Hematopoietic multipotent progenitor cell treated with erythropoietin and hydrocortisone succinate and interleukin-3 and kit ligand, for 6 days (in vitro differentiated cells): ENCODE results near the gene PALLD.

Source experiments
- DNase-seq: peaks from one replicate; pipeline ENCODE4 v3.0.0-alpha.2; 2015

PALLD gene

GRCh38 chr4:168562041-168562571, 65.3 kb downstream of the PALLD start:
- no peak for DNase-seq

DNA sequence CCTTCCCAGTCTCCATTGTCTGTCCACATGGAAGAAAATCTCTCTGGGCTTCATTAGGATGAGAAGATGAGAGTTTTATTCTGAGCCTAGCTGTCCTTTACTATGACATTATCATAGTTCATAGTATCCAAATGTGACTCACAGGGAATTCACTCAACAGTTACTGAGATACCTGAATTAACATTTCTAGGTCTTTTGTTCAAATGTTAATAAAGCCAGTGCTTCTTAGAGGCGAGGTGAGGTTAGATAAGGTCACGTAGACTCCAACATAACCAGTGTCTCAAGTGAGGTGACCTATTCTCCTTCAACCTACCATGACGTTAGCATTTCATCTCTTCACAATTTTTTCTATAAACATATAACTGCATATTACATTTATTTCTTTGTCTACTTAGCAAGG, 67.2 kb downstream of the PALLD start:
- DNase-seq: no peak

DNA sequence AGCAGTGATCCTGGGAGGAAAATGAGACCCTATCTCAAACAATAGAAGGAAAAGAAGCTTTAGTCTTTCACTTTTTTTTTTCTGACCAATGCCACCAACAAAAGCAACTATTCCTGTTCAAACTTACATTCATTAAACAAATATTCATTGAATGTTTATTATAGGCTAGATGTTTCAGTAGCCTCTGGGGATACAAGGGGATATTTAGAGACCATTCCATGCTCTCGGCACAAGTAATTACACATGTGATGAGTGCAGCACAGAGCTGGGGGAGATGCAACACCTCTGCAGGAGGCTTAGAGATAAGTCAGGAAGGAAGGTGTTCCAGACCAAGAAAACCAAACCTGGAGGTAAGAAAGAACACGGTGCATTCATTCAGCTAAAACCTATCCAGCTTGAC, 68.3 kb downstream of the PALLD start:
- no peak for DNase-seq

- no peak for DNase-seq
Measured at GRCh38 chr4:168566726-168567125, 69.9 kb downstream of the PALLD start.

DNA sequence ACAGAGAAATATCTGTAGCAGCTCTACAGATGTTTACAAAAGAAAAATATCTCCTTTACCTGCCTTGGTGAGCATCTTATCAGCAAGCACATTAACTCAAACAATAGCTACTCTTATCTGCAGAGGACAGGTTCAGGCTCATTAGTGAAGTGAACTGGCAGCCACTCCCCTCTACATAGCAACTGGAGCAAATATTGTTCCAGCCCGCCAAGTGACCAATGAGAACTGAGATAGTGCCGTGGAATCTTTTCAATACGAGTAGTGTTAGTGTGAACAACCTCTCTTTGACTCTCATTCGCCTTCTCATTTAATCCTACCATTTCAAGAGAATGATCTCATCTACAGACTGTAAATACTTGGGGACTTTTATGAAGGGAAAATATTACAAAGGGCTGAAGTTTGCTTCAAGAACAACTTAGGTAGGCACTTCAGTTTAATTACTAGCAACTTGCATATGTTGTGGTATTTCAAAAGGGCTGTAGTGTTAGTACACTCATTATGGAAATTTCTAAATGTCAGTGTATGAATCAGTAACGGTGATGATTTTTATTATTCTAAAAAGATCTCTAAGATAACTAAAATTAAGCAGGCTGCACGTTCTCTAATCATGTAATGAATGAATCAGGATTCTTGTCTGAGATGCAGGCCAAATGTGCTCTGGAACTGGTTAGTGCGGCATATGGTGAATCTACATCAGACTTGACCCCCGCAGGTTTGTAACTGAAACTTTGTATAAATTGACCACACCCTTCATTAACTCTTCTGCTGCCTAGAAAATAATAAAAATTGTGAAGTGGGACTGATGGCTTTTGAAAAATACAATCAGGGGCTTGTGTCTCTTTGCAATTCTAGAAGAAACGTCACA, 72.4 kb downstream of the PALLD start:
- DNase-seq: peak; percentile 37

DNA sequence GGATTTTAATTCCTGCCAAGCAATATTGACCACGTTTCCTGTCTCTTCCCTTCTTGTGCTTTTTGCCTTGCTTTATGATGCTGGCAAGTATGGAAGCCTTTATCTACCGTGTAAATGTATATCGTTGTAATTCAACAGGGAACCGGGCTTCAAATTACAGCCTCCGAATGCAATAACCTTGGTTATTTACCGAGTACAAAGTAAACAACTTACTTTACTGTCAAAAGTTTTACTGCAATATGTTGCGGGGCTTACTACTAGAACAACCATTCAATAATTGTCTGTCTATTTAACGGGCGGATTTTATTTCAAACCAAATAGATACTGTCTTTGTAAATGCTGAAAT, 73.1 kb downstream of the PALLD start:
- DNase-seq: no peak

GRCh38 chr4:168570466-168570865, 73.6 kb downstream of the PALLD start:
- no peak for DNase-seq

- no peak for DNase-seq
Measured at GRCh38 chr4:168572002-168572401, 75.2 kb downstream of the PALLD start.

GRCh38 chr4:168573870-168574269, 77.0 kb downstream of the PALLD start:
- no peak for DNase-seq

- no peak for DNase-seq
Measured at GRCh38 chr4:168574581-168575295, 77.9 kb downstream of the PALLD start.

GRCh38 chr4:168575473-168575872, 78.6 kb downstream of the PALLD start:
- no peak for DNase-seq

GRCh38 chr4:168577624-168578023, 80.8 kb downstream of the PALLD start:
- no peak for DNase-seq

GRCh38 chr4:168580228-168580627, 83.4 kb downstream of the PALLD start:
- no peak for DNase-seq

DNA sequence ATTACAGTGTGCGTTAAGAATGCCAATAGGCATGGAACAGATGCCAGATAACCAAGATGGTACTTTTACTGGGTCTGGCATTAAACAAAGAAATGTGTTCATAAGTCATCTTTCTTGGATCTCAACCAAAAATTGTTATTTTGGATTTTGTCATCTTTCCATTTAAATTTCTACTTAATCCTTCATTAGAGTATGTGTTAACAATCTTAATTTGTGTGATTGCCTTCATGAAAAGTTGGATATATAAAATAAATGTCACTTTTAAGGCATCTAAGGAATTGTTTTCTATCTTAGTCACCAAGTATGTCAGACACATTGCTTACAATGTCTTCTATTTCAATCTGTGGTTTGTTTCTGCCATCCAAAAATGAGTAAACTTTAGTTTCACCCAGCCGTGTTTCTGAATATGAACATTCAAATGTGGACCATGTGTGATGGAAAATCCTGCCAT, 87.5 kb downstream of the PALLD start:
- DNase-seq: no peak

DNA sequence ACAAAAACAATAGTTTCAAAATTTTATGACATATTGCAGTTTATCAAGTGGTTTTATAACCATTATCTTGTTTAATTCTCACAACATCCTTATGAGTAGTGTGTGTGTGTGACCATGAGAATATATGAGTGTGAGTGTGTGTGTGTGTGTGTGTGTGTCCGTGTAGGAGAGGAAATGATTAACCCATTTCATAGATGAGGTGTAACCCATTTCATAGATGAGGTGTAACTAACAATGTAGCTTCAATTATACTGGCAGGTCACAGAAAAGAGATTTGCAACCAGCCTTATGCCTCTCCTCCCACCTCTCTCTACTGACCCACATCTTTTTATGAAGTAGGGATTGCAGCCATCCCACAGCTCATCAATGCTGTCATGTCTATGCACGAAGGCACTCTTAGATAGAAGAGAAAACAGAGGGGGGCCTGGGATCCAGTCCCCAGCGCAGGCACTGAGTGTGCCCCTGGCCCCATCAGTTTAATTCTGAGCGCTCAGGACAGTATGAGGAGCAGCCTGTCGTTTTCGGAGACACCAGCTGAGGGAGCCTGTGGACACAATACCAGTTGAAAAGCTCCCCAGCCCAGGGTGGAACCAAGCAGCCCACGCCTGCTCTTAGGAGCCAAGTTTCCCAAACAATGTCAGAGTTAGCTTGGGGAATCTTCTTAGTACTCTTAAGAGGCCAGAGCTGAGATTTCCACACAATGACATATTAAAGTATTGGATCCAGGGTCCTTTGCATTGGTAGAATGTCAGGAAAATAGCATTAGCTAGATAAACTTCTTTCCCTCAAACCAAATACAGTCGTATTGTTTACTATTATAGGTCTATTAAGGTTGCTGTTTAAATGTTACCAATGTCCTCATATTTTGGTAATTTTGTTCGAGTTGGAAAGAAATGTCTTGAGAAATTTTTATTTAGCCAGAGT, 88.6 kb downstream of the PALLD start:
- peak; percentile 68 for DNase-seq

GRCh38 chr4:168586926-168587325, 90.1 kb downstream of the PALLD start:
- DNase-seq: no peak

- DNase-seq: no peak
Measured at GRCh38 chr4:168587411-168588125, 90.7 kb downstream of the PALLD start.

DNA sequence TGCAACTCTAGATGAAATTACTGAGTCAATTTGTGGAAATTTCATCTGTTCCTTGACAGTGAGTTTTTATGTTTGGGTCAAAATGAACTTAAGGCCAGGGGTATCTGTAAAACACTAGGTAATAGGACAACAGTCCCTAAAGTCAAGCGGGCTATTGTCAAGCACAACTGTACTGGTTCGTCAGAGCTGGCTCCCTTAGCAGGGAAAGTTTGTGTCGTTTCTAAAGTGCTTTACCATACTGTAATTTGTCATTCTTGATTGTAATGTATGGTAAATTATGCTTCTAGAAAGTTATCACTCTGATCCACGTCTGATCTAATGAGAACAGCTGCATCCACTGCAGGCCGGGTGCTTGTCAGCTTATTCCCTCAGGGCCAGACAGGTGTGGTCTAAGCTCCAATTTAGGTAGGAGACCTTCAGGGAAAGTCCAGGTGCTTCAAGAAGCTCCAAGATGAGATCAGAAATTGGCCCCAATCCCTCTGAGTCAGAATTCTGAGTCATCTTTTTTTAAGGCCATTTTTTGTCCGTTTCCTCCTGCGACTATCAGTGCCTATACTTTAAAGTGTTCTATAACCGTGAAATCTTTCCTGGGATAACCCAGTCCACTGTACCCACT, 92.2 kb downstream of the PALLD start:
- DNase-seq: no peak

- DNase-seq: no peak
Measured at GRCh38 chr4:168592676-168593075, 95.8 kb downstream of the PALLD start.

GRCh38 chr4:168593399-168593798, 96.5 kb downstream of the PALLD start:
- no peak for DNase-seq

GRCh38 chr4:168594121-168594520, 97.3 kb downstream of the PALLD start:
- DNase-seq: no peak

- no peak for DNase-seq
Measured at GRCh38 chr4:168598191-168598590, 101.3 kb downstream of the PALLD start.
